ENCODE results near the gene ADARB1. TPM values are rescaled to one million over a fixed set of nuclear protein-coding genes. Genes with fewer than 3 reads are reported as not detected.

Gene ADARB1
- total RNA-seq, 4 donors from 2014 or later: 6.8 to 32.2 (median 17.3) TPM

GRCh38 chr21:45078877-45079281 is 4.5 kb downstream of the ADARB1 start:
- Histone ChIP-seq H3K36me3 (no peaks in the 10 kb centered on the region), H3K27me3 (peaks cover 14% of the 10 kb centered on the region), H3K4me1 (peaks cover 0 to 48% (median 29%) of the 10 kb centered on the region in 4 donors), H3K9me3 (no peaks in the 10 kb centered on the region), H3K27ac (peak overlapping the region in 3 of 4 donors; percentile 26 to 78 (median 65)), H3K4me3 (no peak overlapping the region)
- in situ Hi-C loops (cut with MboI; ENCODE audit: low pct_ligation_motif_present in 1 of 4, low pct_unique_long_range_greater_than_20kb in 1 of 4, low sequenced_read_pairs in 3 of 4): no loop called here
- WGBS, 2 donors (ENCODE audit: low coverage in 1 of 2): 67 to 85% methylated on average over 2 of the region's 2 CpGs
- intact Hi-C loops (cut with DNase I; ENCODE audit: low total_unique reads): loop anchor here (10.0 kb wide), 1 partner anchor 124 kb away; no protein-coding TSS in a partner anchor
- DNase-seq: peak; percentile 44
- no peak for TF ChIP-seq EP300 (IDR thresholded peaks at IDR 0.05; ENCODE audit: low read depth)
- no peak for TF ChIP-seq POLR2AphosphoS5 (IDR thresholded peaks at IDR 0.05)
- TF ChIP-seq POLR2A (IDR thresholded peaks at IDR 0.05): no peak
- TF ChIP-seq, protein P1, sequence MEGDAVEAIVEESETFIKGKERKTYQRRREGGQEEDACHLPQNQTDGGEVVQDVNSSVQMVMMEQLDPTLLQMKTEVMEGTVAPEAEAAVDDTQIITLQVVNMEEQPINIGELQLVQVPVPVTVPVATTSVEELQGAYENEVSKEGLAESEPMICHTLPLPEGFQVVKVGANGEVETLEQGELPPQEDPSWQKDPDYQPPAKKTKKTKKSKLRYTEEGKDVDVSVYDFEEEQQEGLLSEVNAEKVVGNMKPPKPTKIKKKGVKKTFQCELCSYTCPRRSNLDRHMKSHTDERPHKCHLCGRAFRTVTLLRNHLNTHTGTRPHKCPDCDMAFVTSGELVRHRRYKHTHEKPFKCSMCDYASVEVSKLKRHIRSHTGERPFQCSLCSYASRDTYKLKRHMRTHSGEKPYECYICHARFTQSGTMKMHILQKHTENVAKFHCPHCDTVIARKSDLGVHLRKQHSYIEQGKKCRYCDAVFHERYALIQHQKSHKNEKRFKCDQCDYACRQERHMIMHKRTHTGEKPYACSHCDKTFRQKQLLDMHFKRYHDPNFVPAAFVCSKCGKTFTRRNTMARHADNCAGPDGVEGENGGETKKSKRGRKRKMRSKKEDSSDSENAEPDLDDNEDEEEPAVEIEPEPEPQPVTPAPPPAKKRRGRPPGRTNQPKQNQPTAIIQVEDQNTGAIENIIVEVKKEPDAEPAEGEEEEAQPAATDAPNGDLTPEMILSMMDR (IDR thresholded peaks at IDR 0.05): no peak

DNA sequence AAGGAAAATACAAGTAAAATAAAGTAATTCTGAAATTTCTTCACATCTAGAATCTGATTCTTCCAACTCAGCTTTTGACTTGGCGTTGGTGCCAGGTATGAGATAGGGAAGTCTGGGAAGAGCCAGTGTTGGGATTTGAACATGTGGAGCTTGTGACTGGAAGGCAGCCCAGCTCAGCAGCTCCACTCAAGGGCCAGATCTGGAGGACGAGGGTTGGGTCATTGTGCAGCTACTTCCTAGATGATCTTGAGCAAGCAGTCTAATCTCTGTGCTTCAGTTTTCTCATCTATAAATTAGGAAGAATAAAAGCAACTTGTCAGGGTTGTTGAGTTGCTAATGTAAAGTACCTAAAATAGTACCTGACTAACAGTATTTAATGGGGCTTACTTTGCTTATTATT is 5.0 kb downstream of the ADARB1 start:
- intact Hi-C loops (cut with DNase I; ENCODE audit: low total_unique reads): loop anchor here (10.0 kb wide), 1 partner anchor 125 kb away; no protein-coding TSS in a partner anchor
- 60 to 70% methylated on average over 2 of the region's 2 CpGs for WGBS, 2 donors (ENCODE audit: low coverage in 1 of 2)
- in situ Hi-C loops (cut with MboI; ENCODE audit: low pct_ligation_motif_present in 1 of 4, low pct_unique_long_range_greater_than_20kb in 1 of 4, low sequenced_read_pairs in 3 of 4): no loop called here

GRCh38 chr21:45080232-45080631 is 5.9 kb downstream of the ADARB1 start:
- no peaks in the 10 kb centered on the region for H3K36me3 ChIP-seq
- H3K9me3 ChIP-seq: no peaks in the 10 kb centered on the region
- peaks cover 11% of the 10 kb centered on the region for H3K27me3 ChIP-seq
- TF ChIP-seq EP300 (IDR thresholded peaks at IDR 0.05; ENCODE audit: low read depth) (no peak), POLR2A (IDR thresholded peaks at IDR 0.05) (no peak), POLR2AphosphoS5 (IDR thresholded peaks at IDR 0.05) (no peak)
- TF ChIP-seq, protein P1 (IDR thresholded peaks at IDR 0.05): no peak
- intact Hi-C loops (cut with DNase I; ENCODE audit: low total_unique reads) (loop anchor here (5.0 kb wide), 1 partner anchor 42 kb away; no protein-coding TSS in a partner anchor), in situ Hi-C loops (cut with MboI; ENCODE audit: low pct_ligation_motif_present in 1 of 4, low pct_unique_long_range_greater_than_20kb in 1 of 4, low sequenced_read_pairs in 3 of 4) (no loop called here)
- DNase-seq: no peak
- WGBS, 2 donors (ENCODE audit: low coverage in 1 of 2): 74 to 87% methylated on average over 5 of the region's 5 CpGs
- peaks cover 0 to 45% (median 25%) of the 10 kb centered on the region in 4 donors for H3K4me1 ChIP-seq
- H3K27ac ChIP-seq: peak overlapping the region; percentile 43 to 78 (median 58)
- H3K4me3 ChIP-seq: no peak overlapping the region

More for the DNA sequence above, 5.0 kb downstream of the ADARB1 start:
- peaks cover 0 to 48% (median 29%) of the 10 kb centered on the region in 4 donors for H3K4me1 ChIP-seq
- DNase-seq: no peak
- TF ChIP-seq, protein P1 (IDR thresholded peaks at IDR 0.05): no peak
- TF ChIP-seq EP300 (IDR thresholded peaks at IDR 0.05; ENCODE audit: low read depth): no peak
- no peak for TF ChIP-seq POLR2A (IDR thresholded peaks at IDR 0.05)
- TF ChIP-seq POLR2AphosphoS5 (IDR thresholded peaks at IDR 0.05): no peak
- H3K9me3 ChIP-seq: no peaks in the 10 kb centered on the region
- H3K36me3 ChIP-seq: no peaks in the 10 kb centered on the region
- peak overlapping the region in 3 of 4 donors; percentile 51 to 78 (median 65) for H3K27ac ChIP-seq
- H3K4me3 ChIP-seq: no peak overlapping the region
- H3K27me3 ChIP-seq: peaks cover 14% of the 10 kb centered on the region

GRCh38 chr21:45080639-45081414 is 6.4 kb downstream of the ADARB1 start:
- TF ChIP-seq POLR2A (IDR thresholded peaks at IDR 0.05) (no peak), POLR2AphosphoS5 (IDR thresholded peaks at IDR 0.05) (peak; percentile 55 to 79 (median 73)), EP300 (IDR thresholded peaks at IDR 0.05; ENCODE audit: low read depth) (no peak)
- TF ChIP-seq, protein P1 (IDR thresholded peaks at IDR 0.05): no peak
- WGBS, 2 donors (ENCODE audit: low coverage in 1 of 2): 51 to 61% methylated on average over 6 to 8 of the region's 8 CpGs
- Histone ChIP-seq H3K4me1 (peaks cover 0 to 39% (median 20%) of the 10 kb centered on the region in 4 donors), H3K27ac (peak overlapping the region; percentile 43 to 78 (median 59)), H3K9me3 (no peaks in the 10 kb centered on the region), H3K36me3 (no peaks in the 10 kb centered on the region), H3K4me3 (no peak overlapping the region), H3K27me3 (peaks cover 5% of the 10 kb centered on the region)
- intact Hi-C loops (cut with DNase I; ENCODE audit: low total_unique reads): loop anchor here (5.0 kb wide), 1 partner anchor 41 kb away; no protein-coding TSS in a partner anchor
- in situ Hi-C loops (cut with MboI; ENCODE audit: low pct_ligation_motif_present in 1 of 4, low pct_unique_long_range_greater_than_20kb in 1 of 4, low sequenced_read_pairs in 3 of 4): no loop called here
- no peak for DNase-seq

All from transverse colon (tissue), 4 donors.